DND-41 (cell line): Measurements from ENCODE around the gene NTRK1.
A peak's percentile ranks its signal among the peaks of the same experiment; 100 is the strongest.

Source experiments
- ATAC-seq: fragments of 200-7000 bp; cut with Tn5 transposase; 3 replicates; pipeline ENCODE4 v1.9.1; 2021; ENCODE audit warnings: low read depth; ENCODE audit not compliant: insufficient read depth
- DNase-seq: peaks from one replicate; pipeline ENCODE4 v3.0.0-alpha.2; 2020
- H2AFZ ChIP-seq: 2 replicates; pipeline ENCODE4 v1.6.0; 2012; ENCODE audit warnings: low read depth, low read length
- H3K27ac ChIP-seq: 2 replicates; pipeline ENCODE4 v1.5.1; 2012; ENCODE audit warnings: low read length, inconsistent platforms
- H3K27me3 ChIP-seq: fragments of 200-600 bp; sonication (generic); 2 replicates; pipeline ENCODE4 v1.6.0; 2012; ENCODE audit warnings: low read length, mild to moderate bottlenecking, inconsistent platforms; ENCODE audit not compliant: insufficient read depth, poor library complexity
- H3K36me3 ChIP-seq: 2 replicates; pipeline ENCODE4 v1.5.1; 2012; ENCODE audit warnings: low read length, inconsistent platforms; ENCODE audit not compliant: insufficient read depth
- H3K4me1 ChIP-seq: 2 replicates; pipeline ENCODE4 v1.5.1; 2012; ENCODE audit warnings: mild to moderate bottlenecking, low read length; ENCODE audit not compliant: insufficient read depth
- H3K4me2 ChIP-seq: 2 replicates; pipeline ENCODE4 v1.6.0; 2012; ENCODE audit warnings: mild to moderate bottlenecking, moderate library complexity, low read length, inconsistent platforms; ENCODE audit not compliant: insufficient read depth
- H3K4me3 ChIP-seq, 2 experiments: fragments of 200-600 bp in 1 of 2; shearing (Covaris generic) in 1 of 2; 2 replicates each; pipeline ENCODE4 v1.5.1; 2012 to 2016; ENCODE audit warnings: inconsistent platforms in 2 of 2, low read length in 2 of 2, mild to moderate bottlenecking in 2 of 2, low read depth in 1 of 2, moderate library complexity in 1 of 2
- H3K79me2 ChIP-seq: 2 replicates; pipeline ENCODE4 v1.6.0; 2012; ENCODE audit warnings: low read length, inconsistent platforms; ENCODE audit not compliant: insufficient read depth
- H3K9ac ChIP-seq: 2 replicates; pipeline ENCODE4 v1.6.0; 2012; ENCODE audit warnings: low read depth, mild to moderate bottlenecking, inconsistent platforms, low read length, moderate library complexity
- H3K9me3 ChIP-seq: 2 replicates; pipeline ENCODE4 v1.5.1; 2012; ENCODE audit warnings: low read length, moderate library complexity, mild to moderate bottlenecking, inconsistent platforms; ENCODE audit not compliant: insufficient read depth, severe bottlenecking
- H4K20me1 ChIP-seq: 2 replicates; pipeline ENCODE4 v1.6.0; 2012; ENCODE audit warnings: low read length; ENCODE audit not compliant: insufficient read depth
- EZH2 ChIP-seq: IDR thresholded peaks from 3 replicates; pipeline ENCODE4 v1.6.1; 2012; ENCODE audit warnings: borderline replicate concordance, low read depth, mild to moderate bottlenecking, moderate library complexity, low read length, inconsistent platforms; ENCODE audit not compliant: severe bottlenecking
- TF ChIP-seq, protein P1 (sequence below): IDR thresholded peaks from 2 replicates; pipeline ENCODE4 v1.5.1; 2012; ENCODE audit warnings: borderline replicate concordance, low read length, moderate library complexity, mild to moderate bottlenecking; ENCODE audit not compliant: poor library complexity, severe bottlenecking; ENCODE audit errors: extremely low read depth

Gene NTRK1

DNA sequence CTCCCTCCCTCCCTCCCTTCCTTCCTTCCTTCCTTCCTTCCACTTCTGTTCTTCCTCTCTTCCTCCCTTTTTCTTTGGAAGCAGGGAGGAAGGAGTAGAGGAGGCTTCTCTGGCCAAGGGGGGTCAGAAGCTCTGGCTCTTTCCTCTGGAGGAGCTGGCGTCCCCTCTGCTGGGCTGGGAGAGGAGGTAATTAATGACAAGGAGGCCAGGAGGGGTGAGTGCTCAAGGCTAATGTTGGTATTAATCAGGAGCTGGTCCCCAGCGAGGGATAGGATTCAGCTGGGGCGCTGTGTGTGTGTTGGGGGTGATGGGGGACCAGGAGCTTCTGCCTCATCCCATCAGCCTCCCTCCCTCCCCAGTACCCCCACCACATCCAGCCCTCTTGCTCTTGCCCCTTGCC lies 26.7 kb downstream of the NTRK1 start:
- no peak for TF ChIP-seq EZH2
- TF ChIP-seq, protein P1, sequence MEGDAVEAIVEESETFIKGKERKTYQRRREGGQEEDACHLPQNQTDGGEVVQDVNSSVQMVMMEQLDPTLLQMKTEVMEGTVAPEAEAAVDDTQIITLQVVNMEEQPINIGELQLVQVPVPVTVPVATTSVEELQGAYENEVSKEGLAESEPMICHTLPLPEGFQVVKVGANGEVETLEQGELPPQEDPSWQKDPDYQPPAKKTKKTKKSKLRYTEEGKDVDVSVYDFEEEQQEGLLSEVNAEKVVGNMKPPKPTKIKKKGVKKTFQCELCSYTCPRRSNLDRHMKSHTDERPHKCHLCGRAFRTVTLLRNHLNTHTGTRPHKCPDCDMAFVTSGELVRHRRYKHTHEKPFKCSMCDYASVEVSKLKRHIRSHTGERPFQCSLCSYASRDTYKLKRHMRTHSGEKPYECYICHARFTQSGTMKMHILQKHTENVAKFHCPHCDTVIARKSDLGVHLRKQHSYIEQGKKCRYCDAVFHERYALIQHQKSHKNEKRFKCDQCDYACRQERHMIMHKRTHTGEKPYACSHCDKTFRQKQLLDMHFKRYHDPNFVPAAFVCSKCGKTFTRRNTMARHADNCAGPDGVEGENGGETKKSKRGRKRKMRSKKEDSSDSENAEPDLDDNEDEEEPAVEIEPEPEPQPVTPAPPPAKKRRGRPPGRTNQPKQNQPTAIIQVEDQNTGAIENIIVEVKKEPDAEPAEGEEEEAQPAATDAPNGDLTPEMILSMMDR = no peak
- Histone ChIP-seq H3K9me3 (no peaks in the 10 kb centered on the region), H3K27ac (no peak overlapping the region), H3K79me2 (no peaks in the 10 kb centered on the region), H3K4me1 (peaks cover 3% of the 10 kb centered on the region; the same call in 1 of the 2 replicates), H3K4me2 (no peak overlapping the region), H3K4me3 (no peak overlapping the region), H3K27me3 (peaks cover 21% of the 10 kb centered on the region), H3K36me3 (no peaks in the 10 kb centered on the region), H2AFZ (no peak overlapping the region), H3K9ac (no peak overlapping the region), H4K20me1 (peaks cover 3% of the 10 kb centered on the region)
- DNase-seq = no peak
- no peak for ATAC-seq

DNA sequence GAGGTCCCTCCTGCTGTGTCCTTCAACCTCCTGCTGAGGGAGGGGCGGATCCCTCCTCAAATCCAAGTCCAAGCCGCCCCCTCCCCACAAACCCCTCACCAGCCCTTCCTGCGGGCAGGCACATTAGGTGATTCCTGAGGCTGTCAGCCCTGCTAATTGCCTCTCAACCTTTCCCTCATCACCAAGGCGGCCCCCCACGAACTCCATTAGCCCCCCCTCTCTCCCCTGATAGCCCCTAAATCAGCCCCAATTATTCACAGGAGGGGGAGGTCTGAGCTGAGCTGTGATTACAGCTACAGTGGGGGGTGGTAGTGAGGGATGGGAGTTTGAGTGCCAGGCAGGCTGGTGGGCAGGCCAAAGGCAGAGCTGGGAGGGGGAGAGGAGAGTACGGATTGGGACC lies 27.1 kb downstream of the NTRK1 start:
- Histone ChIP-seq H3K4me1 (peaks cover 3% of the 10 kb centered on the region; the same call in 1 of the 2 replicates), H3K4me3 (no peak overlapping the region), H3K79me2 (no peaks in the 10 kb centered on the region), H3K36me3 (no peaks in the 10 kb centered on the region), H4K20me1 (peaks cover 3% of the 10 kb centered on the region), H2AFZ (no peak overlapping the region), H3K9ac (no peak overlapping the region), H3K27ac (no peak overlapping the region), H3K9me3 (no peaks in the 10 kb centered on the region), H3K27me3 (peaks cover 21% of the 10 kb centered on the region), H3K4me2 (no peak overlapping the region)
- no peak for DNase-seq
- TF ChIP-seq, protein P1 = no peak
- TF ChIP-seq EZH2 = no peak
- ATAC-seq = no peak

DNA sequence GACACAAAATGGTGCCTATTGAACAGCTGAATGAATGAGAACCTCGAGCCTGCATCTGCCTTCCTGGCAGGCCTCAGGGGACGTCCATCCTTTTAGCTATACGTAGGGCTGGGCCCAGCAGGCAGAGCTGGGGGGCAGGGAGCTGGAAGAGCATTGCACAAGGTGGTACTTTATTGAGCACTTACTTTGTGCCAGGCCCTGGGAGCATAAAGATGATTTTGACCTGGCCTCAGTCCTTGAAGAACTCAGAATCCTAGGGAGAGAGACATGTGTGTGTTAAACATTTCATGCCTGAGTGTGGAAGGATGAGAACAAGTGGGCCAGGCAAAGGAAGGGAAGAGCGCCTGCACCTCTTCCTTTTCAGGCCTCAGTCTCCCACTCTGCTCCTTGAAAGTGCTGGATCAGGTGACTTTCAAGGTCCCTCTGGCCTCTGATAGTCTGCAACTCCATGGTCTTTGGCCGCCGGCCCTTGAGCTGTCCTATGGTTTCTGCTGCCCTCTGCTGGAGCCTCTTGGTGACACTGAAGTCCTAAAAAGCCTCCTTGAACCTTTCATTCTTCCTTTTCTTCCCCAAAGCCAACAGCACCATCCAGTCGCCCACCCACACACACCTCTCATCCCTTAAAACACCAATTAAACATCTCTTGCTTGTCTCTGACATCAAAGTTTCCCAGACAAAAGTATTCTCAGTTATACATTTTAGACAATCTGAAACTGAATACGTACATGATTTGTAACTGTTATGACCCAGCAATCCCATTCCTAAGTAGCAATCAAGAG lies 29.3 kb downstream of the NTRK1 start:
- peak; percentile 59; the same call in 2 of the 3 replicates for ATAC-seq
- Histone ChIP-seq H3K27me3 (peaks cover 14% of the 10 kb centered on the region), H3K4me2 (no peak overlapping the region), H3K4me3 (no peak overlapping the region), H3K79me2 (no peaks in the 10 kb centered on the region), H3K27ac (no peak overlapping the region), H3K36me3 (no peaks in the 10 kb centered on the region), H3K9me3 (no peaks in the 10 kb centered on the region), H2AFZ (no peak overlapping the region), H4K20me1 (peaks cover 3% of the 10 kb centered on the region), H3K9ac (no peak overlapping the region), H3K4me1 (peaks cover 3% of the 10 kb centered on the region; the same call in 1 of the 2 replicates)
- peak; percentile 56 for DNase-seq
- no peak for TF ChIP-seq EZH2
- TF ChIP-seq, protein P1 = peak; percentile 84
